NCI-H1436 (cell line): ENCODE results near the gene MAK.
"Not testable (repeated sequence)": the region's sequence is repeated elsewhere in the genome, so short reads cannot be mapped to it uniquely, and the experiment has no call there.

Experiments
- DNase-seq: peaks from one replicate; lab custom pipeline; 2025; lab: John Stamatoyannopoulos, UW

Gene MAK

DNA sequence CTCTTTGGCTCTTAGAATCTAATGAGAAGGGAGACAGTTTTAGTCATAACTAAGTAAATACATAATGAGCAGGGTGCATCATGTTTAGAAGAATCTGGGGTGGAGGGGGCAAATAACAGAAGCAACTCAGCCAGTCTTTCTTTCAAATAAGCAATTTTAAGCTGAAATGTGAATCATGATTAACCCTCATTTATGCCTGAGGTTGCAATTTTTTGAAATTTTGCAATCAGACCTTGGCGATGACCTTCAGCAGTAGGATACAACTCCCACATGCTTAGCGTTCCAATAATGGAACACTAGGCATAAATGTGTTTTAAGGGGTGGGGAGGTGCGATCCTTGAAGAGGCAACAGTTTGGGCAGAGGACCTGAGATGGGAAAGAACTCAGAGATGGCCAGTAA, 60.1 kb downstream of the MAK start:
- DNase-seq, result no peak

DNA sequence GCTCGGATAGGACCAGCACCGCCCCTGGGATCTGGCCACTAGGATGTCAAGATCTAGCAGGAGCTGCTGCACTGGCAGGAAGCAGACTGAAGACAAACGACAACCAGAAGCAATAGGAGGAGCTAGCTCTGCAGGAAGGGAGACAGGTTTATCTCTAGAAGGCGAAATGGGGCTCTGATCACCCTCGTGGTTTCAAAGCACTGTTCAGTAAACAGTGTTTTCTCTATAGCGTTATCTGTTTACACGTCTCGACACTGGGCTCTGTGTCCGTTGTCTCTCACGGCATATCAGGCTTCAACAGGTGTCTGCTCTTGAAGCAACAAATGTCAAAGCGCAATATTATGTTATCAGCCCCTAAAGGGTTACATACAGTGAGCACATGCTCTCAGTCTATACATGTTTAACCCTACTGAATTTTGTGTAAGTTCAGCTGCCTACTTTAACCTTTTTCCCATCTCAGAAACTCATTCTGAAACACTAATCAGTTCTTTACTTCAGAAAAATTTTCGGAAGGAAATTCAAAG, 66.9 kb downstream of the MAK start:
- DNase-seq, result no peak

DNA sequence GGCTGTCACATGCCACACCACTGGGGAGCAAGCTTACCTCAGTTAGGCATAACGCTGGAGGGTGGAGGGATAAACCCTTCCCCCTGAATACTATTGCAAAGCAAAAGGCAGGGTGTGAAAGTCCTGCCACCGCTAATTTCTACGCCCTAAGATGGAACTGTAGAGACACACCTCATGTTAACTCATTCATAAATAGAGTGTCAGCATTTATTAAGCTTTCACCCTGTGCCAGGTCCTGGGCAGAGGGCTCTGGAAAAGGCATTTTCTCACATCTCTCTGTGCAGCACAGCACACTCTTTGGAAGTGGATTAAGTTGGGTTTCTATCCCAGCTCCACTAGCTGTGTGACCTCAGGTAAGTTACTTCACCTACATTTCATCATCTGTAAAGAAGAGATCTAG, 68.9 kb downstream of the MAK start:
- no peak for DNase-seq

DNA sequence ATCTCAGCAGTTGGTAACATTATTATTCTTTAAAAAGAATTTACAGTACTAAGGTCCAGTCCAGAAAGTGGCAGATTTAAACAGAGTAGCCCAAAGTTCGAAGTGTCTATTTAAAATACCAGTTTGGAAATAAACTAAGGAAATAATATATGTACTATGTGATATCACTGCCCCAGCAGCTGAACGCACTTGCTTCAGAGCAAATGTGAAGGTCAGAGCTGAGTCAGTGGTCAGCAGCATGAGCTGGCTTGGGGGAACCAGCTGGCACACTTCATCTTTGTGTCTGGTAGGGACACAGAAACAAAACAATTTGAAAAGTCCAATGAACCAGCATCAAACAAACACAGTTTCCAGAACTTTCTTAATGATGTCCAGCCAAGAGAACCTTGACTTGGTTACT, 75.3 kb downstream of the MAK start:
- DNase-seq, result no peak

DNA sequence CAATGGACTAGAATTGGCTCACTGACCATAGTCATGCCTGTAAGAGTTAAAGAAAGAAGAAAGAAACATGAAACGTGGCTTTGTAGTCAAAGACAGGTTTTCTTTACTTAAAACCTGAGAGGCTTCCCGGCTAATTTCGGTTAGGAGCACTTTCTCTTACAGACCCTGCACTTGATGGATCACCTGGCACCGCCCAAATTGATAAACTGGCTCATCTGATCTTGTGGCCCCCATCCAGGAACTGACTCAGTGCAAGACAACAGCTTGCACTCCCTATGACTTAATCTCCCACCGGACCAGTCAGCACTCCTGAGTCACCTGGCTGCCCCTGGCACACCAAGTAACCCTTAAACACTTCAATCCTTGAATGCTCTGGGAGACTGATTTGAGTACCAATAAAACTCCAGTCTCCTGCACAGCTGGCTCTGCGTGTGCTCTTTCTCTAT, 78.4 kb downstream of the MAK start:
- DNase-seq, result no peak

DNA sequence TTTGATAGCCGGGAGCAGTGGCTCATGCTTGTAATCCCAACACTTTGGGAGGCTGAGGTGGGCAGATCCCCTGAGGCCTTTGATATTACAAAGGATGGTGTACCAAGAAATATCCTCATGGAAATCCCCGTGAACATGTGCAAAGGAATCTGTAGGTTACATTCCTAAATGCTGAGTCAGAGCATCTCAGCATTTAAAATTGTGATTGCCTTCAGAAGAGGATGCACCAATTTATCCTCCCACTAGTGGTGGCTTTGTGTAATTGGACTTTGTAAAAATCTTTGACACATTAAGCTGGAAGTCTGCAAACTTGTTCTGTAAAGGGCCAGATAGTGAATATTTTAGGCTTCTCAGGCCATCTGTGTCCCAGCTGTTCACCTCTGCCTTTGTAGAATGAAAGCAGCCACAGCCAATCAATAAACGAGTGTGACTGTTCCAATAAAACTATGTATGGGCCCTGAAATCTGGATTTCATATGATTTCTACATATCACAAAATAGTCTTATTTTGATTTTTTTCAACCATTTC, 79.0 kb downstream of the MAK start:
- peak; percentile 5 for DNase-seq

DNA sequence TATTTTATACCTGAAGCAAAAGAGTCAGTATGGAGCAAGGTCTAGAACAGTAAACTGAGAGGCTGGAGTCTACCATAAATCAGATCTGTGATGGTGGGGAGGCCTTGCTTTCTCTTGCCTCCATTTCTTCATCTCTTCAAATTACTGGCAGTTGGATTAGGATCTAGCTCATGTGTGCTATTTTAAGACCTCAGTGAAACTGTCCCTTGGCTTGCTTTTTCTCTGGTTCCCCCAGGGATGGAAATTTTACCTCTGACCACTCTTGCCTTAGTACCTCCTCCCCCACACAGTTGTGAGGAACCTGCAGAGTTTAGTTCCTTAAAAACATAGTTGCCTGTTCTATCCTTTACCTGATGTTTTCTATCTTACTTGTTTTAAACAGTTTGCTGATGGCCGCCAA, 82.3 kb downstream of the MAK start:
- no peak for DNase-seq

DNA sequence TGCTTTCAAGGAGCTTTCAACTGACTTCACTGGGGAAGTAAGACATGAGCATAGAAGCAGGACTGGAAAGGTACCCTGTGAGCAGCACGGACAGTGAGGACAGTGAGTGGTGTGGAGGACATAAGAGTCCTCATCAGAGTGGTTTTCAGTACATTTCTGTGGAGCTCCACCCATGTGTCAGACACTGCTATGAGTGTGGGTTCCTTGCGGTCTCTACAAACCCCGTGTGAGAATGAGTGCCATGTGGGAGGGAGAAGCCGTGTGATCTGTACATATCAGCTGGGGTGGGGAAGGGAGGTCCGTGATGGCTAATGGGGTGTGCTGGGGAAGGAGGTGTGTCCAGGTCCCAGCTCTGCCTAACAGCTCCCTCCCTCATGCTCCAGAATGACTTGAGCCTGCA, 86.6 kb downstream of the MAK start:
- not testable (repeated sequence) for DNase-seq

DNA sequence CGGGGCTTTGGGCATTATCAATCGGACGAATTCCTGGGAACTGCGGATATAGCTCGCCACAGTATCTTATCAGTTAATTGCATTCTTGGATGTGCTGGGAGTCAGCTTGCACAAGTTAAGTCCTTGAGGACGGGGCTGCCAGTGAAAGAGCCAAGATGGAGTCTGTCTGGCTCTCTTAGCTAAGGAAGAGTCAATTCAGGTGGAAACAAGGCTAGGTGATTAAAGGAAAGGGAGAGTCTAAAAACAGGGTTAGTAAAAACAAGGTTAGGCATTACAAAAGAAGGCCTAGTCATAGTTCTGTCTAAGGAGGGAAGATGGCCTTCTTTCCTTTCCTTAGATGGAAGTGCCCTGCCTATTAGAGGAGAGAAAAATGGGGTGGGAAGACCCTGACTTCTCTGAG, 87.8 kb downstream of the MAK start:
- not testable (repeated sequence) for DNase-seq

DNA sequence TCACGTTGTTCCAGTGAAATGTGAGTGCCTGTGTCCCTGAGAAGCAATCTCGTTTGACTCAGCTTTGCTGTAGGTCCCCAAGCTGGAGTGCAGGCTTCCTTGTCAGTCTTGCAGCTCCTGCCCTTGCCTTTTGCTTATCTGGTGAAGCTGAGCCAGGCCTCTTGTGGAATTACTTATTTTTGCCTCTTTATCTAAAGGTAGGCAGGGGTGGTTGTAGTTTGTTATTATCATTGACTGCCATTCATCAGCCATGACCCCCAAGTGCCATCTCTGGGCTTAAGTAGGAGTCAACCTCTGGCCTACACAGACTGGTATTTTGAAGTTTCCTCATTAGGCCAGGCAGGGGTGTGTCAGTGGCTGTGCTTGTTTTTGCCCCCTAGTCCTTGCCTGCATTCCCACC, 88.6 kb downstream of the MAK start:
- DNase-seq, result no peak

DNA sequence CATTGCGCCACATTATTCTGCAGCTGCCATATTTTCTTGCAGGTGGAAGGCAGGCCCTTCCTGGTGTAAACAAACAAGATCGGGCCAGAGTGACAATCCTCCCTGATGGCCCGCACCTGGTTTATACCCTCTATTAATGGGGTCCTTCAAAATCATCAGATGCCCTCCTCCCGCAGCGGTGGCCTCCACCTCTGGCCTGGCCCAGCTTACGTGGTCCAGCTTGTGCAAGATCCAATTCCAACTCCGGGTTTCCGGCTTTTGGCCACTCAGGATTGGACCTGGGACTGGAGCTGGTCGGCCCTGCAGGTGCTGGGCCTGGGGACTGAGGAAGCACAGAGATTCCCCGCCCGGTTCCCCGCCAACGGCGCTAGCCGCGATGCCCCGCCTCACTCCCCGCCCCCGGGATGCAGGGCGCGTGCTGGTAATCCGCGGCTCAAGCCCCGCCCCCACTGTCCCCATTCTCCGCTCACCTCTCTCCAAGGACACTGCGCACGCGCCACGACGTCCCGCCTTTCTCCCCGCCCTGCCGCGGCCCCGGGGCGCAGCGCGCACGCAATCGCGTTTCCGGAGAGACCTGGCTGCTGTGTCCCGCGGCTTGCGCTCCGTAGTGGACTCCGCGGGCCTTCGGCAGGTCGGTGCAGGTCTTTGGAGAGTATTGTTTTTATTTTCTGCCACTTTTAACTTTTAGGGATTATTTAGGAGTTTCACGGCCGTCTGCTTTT, 90.9 kb downstream of the MAK start, which contains the start of gene TMEM14B:
TSS of gene TMEM14B (plus strand) at position 555 of the 722 bp plus-strand sequence. CDS start 1,441 bp downstream, outside the sequence.
- peak; percentile 96 for DNase-seq

DNA sequence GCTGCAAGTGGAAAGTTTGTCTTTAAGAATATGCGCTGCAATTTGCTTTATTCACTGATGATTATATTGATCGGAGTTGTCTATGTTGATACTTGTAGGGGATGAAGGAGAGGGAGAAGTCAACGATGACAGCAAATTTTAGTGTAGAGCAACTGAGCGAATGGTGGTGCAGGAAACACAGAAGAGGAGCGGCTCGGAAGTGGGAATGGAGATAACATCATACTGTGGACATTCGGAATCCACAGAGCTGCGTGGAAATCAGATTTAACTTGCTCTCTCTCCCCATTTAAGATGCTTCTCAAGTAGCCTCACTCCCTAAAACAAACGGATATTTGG, 91.5 kb downstream of the MAK start:
- no peak for DNase-seq

DNA sequence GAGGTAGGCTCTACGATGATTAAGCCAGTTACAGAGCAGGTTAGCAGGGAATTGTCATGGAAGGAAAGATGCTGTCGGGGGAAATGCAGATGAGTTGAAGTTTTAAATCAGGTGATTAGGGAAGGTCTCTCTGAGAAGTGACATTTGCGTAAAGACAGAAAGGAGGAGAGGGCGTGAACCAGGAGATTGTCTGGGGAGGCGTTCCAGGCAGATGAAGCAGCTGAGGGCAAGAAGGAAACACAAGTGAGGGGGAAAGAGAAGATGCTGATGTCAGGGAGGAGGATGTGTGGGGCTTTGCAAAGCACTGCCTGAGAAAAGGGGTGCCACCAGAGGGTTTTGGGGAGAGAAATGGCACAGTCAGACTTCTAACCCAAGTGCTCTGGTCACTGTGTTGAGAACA, 93.2 kb downstream of the MAK start:
- DNase-seq, result no peak

DNA sequence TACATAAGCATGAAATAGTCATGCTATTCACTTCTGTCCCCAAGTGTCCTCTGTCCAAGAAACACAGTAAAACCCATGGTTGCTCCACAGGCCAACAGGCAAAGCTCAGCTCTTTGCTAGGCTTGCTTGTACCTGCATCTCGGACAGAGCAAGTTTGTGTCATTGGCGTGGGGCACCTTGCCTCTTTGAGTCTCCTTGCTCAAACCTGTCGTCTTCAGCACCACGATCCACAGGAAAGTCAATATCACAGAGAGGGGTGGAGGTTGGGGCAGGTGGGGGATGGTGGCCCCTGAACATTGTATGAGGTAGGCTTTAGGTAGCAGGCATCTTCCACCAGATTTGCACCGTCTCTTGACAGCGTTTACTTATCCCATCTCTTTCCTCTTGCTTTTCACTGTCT, 94.8 kb downstream of the MAK start:
- no peak for DNase-seq

DNA sequence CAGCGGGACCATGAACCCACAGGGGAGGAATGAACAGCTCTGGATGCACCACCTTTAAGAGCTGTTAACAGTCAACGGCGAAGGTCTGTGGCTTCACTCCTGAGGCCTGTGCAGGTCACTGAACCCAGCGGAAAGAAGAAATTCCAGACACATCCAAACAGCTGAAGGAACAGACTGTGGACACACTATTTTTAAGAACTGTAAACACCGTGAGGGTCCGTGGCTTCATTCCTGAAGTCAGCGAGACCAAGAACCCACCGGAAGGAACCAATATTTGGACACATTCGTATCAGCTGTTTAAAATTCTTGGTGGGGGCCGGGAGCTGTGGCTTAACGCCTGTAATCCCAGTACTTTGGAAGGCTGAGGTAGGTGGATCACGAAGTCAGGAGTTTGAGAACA, 96.1 kb downstream of the MAK start:
- DNase-seq, result no peak

DNA sequence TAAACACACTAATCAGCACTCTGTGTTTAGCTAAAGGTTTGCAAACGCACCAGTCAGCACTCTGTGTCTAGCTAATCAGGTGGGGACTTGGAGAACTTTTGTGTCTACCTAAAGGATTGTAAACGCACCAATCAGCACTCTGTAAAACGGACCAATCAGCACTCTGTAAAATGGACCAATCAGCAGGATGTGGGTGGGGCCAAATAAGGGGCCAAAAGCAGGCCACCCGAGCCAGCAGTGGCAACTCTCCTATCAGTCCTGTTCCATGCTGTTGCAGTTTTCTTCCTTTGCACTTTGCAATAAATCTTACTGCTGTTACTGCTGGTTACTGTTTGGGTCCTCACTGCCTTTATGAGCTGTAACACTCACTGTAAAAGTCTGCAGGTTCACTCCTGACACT, 96.7 kb downstream of the MAK start:
- not testable (repeated sequence) for DNase-seq

DNA sequence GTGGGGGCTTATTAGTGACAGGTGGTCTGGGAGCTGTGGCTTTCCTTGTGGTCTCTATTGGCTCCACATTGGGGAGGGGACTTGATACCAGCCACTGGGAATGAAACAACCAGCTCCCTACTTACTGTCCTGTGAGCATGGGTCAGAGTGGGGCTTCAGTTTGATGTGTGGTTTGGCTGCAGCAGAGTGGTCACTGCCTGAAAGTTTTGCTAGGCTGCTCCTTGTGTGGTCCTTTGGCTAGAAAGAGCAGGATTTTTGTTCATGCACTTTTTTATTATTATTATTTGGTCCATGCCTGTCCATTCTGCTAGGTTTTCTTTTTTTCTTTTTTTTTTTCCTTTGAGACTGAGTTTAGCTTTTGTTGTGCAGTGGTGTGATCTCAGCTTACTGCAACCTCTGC, 98.3 kb downstream of the MAK start:
- no peak for DNase-seq

DNA sequence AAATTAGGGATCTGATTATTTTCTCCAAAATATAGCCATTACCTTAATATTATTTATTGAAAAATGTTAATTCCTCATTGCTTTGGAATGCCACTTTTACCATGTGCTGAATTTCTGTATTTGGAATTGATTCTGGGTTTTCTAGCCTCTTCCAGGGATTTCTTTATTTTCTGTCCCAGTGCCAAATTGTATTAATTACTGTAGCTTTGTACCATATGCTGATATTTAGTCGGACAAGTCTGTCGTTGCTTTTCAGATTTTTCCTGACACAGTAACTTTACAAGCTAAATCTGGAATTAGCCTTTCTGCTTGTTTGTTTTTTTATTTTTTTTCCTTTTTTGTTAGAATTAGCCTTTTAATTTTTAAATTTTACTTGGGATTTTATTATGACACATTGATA, 101.6 kb downstream of the MAK start:
- no peak for DNase-seq

DNA sequence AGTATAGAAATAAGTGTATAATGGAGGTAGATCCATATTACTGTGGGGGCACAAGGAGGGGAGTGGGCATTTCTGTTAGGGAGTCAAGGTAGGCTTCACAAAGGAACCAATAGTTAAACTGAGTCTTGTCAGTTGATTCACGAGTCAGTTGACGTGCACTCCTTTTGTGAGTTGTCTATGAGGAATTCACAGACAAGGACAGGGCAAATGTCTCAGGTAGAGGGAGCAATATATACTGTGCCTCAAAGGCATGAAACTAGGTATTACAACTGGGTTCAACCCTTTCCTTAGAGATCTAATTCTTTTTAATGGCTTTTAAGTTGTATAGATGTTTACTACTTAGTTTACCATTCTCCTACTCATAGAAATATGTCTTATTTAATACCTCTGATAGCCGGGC, 104.5 kb downstream of the MAK start:
- no peak for DNase-seq

DNA sequence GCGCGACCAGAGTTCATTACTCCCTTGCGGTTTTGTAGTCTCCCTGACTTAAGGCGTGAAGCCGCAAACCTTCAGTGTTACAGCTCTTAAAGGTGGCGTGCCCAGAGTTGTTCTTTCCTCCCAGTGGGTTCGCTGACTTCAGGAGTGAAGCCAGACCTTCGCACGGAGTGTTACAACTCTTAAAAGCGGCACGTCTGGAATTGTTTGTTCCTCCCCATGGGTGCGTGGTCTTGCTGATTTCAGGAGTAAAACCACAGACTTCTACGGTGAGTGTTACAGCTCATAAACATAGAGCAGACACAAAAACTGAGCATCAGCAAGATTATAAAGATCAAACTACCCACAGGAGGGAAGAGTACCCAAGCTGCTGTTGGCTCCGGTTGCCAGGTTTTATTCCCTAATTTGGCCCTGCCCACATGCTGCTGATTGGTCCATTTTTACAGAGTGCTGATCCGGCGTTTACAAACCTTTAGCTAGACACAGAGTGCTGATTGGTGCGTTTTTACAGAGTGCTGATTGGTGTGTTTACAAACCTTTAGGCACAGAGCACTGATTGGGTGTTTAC, 105.1 kb downstream of the MAK start:
- no peak for DNase-seq

DNA sequence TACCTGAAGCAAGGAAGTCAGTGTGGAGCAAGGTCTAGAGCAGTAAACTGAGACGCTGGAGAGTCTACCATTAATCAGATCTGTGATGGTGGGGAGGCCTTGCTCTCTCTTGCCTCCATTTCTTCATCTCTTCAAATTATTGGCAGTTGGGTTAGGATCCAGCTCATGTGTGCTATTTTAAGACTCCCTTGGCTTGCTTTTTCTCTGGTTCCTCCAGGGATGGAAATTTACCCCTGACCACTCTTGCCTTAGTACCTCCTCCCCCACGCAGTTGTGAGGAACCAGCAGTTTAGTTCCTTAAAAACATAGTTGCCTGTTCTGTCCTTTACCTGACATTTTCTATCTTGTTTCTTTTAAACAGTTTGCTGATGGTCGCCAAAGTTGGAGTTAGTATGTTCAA, 108.1 kb downstream of the MAK start:
- no peak for DNase-seq

DNA sequence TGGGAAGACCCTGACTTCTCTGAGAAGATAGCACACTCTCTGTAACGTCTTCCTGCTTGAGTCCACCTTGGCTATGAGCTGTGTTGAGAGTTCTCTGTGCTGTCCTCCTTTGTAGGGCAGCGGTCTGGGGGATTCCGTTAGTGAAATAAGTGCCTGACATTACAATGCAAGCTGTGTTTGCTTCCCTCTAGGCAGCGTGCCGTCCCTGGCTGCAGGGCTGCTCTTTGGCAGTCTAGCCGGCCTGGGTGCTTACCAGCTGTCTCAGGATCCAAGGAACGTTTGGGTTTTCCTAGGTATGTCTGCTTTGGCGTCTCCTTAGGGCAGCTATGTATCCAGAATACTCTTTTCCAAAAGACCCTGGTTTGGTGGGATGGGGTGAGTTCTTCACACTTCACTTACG, 112.6 kb downstream of the MAK start:
- DNase-seq, result no peak

DNA sequence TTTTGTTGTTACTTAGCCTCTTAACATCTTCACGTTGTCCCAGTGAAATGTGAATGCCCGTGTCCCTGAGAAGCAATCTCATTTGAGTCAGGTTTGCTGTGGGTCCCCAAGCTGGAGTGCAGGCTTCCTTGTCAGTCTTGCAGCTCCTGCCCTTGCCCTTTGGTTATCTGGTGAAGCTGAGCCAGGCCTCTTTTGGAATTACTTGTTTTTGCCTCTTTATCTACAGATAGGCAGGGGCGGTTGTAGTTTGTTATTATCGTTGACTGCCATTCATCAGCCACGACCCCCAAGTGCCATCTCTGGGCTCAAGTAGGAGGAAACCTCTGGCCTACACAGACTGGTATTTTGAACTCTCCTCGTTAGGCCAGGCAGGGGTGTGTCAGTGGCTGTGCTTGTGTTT, 113.3 kb downstream of the MAK start:
- no peak for DNase-seq

DNA sequence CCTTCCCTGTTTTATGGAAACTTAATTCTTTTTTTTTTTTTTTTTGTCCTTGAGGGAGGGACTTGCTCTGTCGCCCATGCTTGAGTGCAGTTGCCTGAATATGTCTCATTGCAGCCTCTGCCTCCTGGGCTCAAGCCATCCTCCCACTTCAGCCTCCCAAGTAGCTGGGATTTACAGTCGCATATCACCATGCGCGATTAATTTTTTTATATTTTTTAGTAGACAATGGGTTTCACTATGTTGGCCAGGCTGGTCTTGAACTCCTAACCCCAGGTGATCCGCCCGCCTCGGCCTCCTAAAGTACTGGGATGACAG, 114.8 kb downstream of the MAK start:
- no peak for DNase-seq
